Esophagus muscularis mucosa (tissue), 3 donors: ENCODE measurements around the gene NHLRC2.

Source experiments
- CTCF ChIP-seq, 3 experiments: fragments of 200-600 bp in 2 of 3; fragments of 450-650 bp in 1 of 3; sonication (generic) in 2 of 3; IDR thresholded peaks; one replicate each; pipeline ENCODE4 v1.5.1; 2017 to 2019; ENCODE audit warnings: antibody characterized with exemption in 3 of 3, mild to moderate bottlenecking in 2 of 3, moderate library complexity in 1 of 3
- POLR2A ChIP-seq: fragments of 450-650 bp; IDR thresholded peaks from one replicate; pipeline ENCODE4 v1.6.1; 2017; ENCODE audit warnings: antibody characterized with exemption, moderate library complexity, mild to moderate bottlenecking, low read depth
- POLR2AphosphoS5 ChIP-seq, 2 donors: sonication (generic); formaldehyde crosslinking; IDR thresholded peaks; one replicate each; pipeline ENCODE4 v1.6.1; 2017; ENCODE audit warnings: antibody characterized with exemption in 2 of 2

GRCh38 chr10:113960617-113961181, 106.2 kb downstream of the NHLRC2 start:
- TF ChIP-seq CTCF (IDR thresholded peaks at IDR 0.05) (no peak), POLR2A (no peak), POLR2AphosphoS5 (IDR thresholded peaks at IDR 0.05) (no peak)
